GM12875 (cell line): ENCODE measurements around the gene KCNAB2.

Experiments used
- H3K4me3 ChIP-seq: one replicate; pipeline ENCODE4 v1.5.1; 2011; ENCODE audit warnings: low read depth, low read length, control low read depth
- CTCF ChIP-seq: IDR thresholded peaks from 2 replicates; pipeline ENCODE4 v1.5.1; 2011; ENCODE audit warnings: low read depth, mild to moderate bottlenecking, control low read depth, inconsistent platforms, low read length, moderate library complexity, borderline replicate concordance; ENCODE audit not compliant: insufficient read depth

KCNAB2 gene

GRCh38 chr1:6033986-6034749 is 11.5 kb upstream of the KCNAB2 start:
- no peak overlapping the region for H3K4me3 ChIP-seq
- TF ChIP-seq CTCF, result peak; percentile 77

GRCh38 chr1:6034750-6035096 is 11.0 kb upstream of the KCNAB2 start:
- TF ChIP-seq CTCF, result no peak
- no peak overlapping the region for H3K4me3 ChIP-seq

- no peak overlapping the region for H3K4me3 ChIP-seq
- no peak for TF ChIP-seq CTCF
Measured at GRCh38 chr1:6035303-6035702, 10.4 kb upstream of the KCNAB2 start.

DNA sequence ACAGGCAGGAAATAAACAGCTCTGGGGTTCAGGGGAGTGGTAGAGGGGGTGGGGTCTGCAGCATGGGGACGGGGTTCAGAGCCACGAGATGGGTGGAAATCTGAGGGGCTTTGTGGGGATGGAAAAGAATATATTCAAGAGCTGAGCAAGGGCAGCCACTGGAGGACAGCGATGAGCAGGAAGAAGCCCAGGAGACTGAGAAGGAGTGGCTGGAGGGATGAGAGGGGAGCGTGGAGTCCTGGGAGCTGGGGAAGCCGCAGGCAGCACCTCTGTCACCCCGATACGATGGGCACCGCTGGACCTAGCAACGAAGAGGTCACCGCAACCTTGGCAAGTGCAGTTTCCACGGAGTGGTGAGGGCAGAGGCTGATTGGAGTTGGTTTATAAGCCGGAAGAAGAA is 10.0 kb upstream of the KCNAB2 start:
- H3K4me3 ChIP-seq, result no peak overlapping the region
- TF ChIP-seq CTCF, result no peak

DNA sequence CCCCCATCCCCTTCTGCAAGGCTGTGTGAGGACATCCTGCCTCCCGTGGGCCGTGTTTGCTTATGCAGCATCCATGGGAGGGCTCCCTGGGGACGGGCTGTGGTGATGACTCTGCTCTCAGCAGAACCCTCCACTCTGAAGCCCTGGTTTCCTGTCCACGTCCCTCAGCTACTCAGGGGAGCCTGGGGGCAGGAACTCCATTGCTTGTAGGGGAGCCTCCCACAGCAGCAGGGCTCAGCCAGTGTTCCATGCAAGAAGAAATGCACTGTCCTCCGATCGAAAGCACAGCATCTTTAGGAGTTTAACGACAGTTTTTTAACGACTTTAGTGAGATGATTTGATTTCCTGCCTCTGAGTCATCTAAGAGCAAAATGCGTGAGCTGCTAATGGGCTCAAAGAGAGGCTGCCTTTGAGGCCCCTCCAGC is 8.3 kb upstream of the KCNAB2 start:
- TF ChIP-seq CTCF, result no peak

GRCh38 chr1:6038603-6039002 is 7.1 kb upstream of the KCNAB2 start:
- H3K4me3 ChIP-seq, result no peak overlapping the region
- TF ChIP-seq CTCF, result no peak

More for the DNA sequence above, 8.3 kb upstream of the KCNAB2 start:
- no peak overlapping the region for H3K4me3 ChIP-seq

GRCh38 chr1:6039031-6039430 is 6.7 kb upstream of the KCNAB2 start:
- no peak for TF ChIP-seq CTCF

More at GRCh38 chr1:6039031-6039430, 6.7 kb upstream of the KCNAB2 start:
- H3K4me3 ChIP-seq, result no peak overlapping the region
